ENCODE results near the gene LMNA. TPM values are rescaled to one million over a fixed set of nuclear protein-coding genes. Genes with fewer than 3 reads are reported as not detected.

The LMNA gene
- total RNA-seq, 1 experiment from 2014 or later: 51.0 TPM

- H2BK20ac ChIP-seq (ENCODE audit: low read depth, low read length, poor library complexity, severe bottlenecking): no peak overlapping the region
- H3K4me2 ChIP-seq (ENCODE audit: insufficient read depth, insufficient read length, low read length): no peak overlapping the region
- H3K4me1 ChIP-seq (ENCODE audit: insufficient read depth, low read length): peaks cover 5% of the 10 kb centered on the region; the same call in 1 of the 2 replicates
- no peak overlapping the region for H2BK120ac ChIP-seq (ENCODE audit: low read depth, low read length, poor library complexity, severe bottlenecking)
- no peak for TF ChIP-seq CTCF (conservative IDR thresholded peaks at IDR 0.05)
- H4K8ac ChIP-seq (replicated peaks; ENCODE audit: insufficient read length, low read depth, low read length): no peak overlapping the region
- no peak overlapping the region for H3T11ph ChIP-seq (ENCODE audit: low read length)
- no peak overlapping the region for H4K91ac ChIP-seq (ENCODE audit: insufficient read length, low read depth, low read length)
- H2AK5ac ChIP-seq (ENCODE audit: insufficient read length, low read length): no peak overlapping the region
- H3K36me3 Mint-ChIP-seq (ENCODE audit: insufficient read depth in 1 of 3, low read depth in 3 of 3): peaks cover 0 to 9% (median 2%) of the 10 kb centered on the region in 3 experiments; a peak in 3 of 7 replicates
- H2AFZ ChIP-seq (ENCODE audit: low read length): no peak overlapping the region
- H3K23me2 ChIP-seq (ENCODE audit: insufficient read length, low read depth, low read length, poor library complexity, severe bottlenecking): peaks cover 12% of the 10 kb centered on the region
- no peak overlapping the region for H2BK12ac ChIP-seq (ENCODE audit: insufficient read length, low read depth, low read length)
- H3K9ac ChIP-seq (ENCODE audit: extremely low read depth, insufficient read length, low read length): no peak overlapping the region
- H3K14ac ChIP-seq (ENCODE audit: insufficient read depth, low read length): no peak overlapping the region; the same call in 1 of the 2 replicates
- H3K27me3 Mint-ChIP-seq (ENCODE audit: low read depth): no peaks in the 10 kb centered on the region; the same call in 1 of the 2 replicates
- no peak overlapping the region for H2BK15ac ChIP-seq (ENCODE audit: low read depth, low read length)
- no peak overlapping the region for H3K27ac ChIP-seq (ENCODE audit: insufficient read length, low read depth, low read length)
- WGBS (ENCODE audit: extremely low coverage, insufficient read length, low lambda C conversion rate): no CpG with 5 or more reads among the region's 3 CpGs
- no peak overlapping the region for H3K23ac ChIP-seq (ENCODE audit: insufficient read length, low read depth, low read length)
- H4K20me1 ChIP-seq (ENCODE audit: control insufficient read depth, insufficient read depth, insufficient read length): no peaks in the 10 kb centered on the region
- no peaks in the 10 kb centered on the region for H3K79me1 ChIP-seq (ENCODE audit: insufficient read depth, low read depth, low read length, poor library complexity, severe bottlenecking)
- no peak overlapping the region for H3K18ac ChIP-seq (ENCODE audit: insufficient read length, low read depth, low read length)
- peaks cover 58 to 71% of the 10 kb centered on the region in 2 experiments for H3K4me1 Mint-ChIP-seq
- no peak overlapping the region for H4K5ac ChIP-seq (ENCODE audit: insufficient read length, low read depth, low read length)
- no peaks in the 10 kb centered on the region for H3K27me3 ChIP-seq (ENCODE audit: insufficient read depth, low read length)
- no peaks in the 10 kb centered on the region for H3K79me2 ChIP-seq (ENCODE audit: insufficient read depth, low read length)
- no peak for DNase-seq
- H3K9me3 ChIP-seq (ENCODE audit: control insufficient read depth, low read depth, low read length): no peaks in the 10 kb centered on the region
- no peak overlapping the region; a peak in 1 of 5 replicates for H3K4me3 Mint-ChIP-seq
- no peak overlapping the region for H2BK5ac ChIP-seq (ENCODE audit: insufficient read length, low read length)
- H3K56ac ChIP-seq (ENCODE audit: insufficient read length, low read depth, low read length): no peak overlapping the region
- peak overlapping the region in 1 of 3 experiments; percentile 23; a peak in 1 of 7 replicates for H3K27ac Mint-ChIP-seq
- no peaks in the 10 kb centered on the region; a peak in 1 of 5 replicates for H3K9me3 Mint-ChIP-seq
- no peak overlapping the region for H3K4ac ChIP-seq (ENCODE audit: low read depth, low read length)
Observed at GRCh38 chr1:156119503-156120209, 5.1 kb downstream of the LMNA start.

All from H9 (cell line).